Epithelial cell of esophagus (primary cell): ENCODE results near the gene CORO1C.

Source experiments
- DNase-seq: peaks from one replicate; pipeline ENCODE4 v3.0.0; 2010; ENCODE audit warnings: low read depth
- H3K4me3 ChIP-seq: 2 replicates; pipeline ENCODE4 v1.5.1; 2011; ENCODE audit warnings: mild to moderate bottlenecking, low read length, control low read depth
- CTCF ChIP-seq: IDR thresholded peaks from 2 replicates; pipeline ENCODE4 v1.5.1; 2011; ENCODE audit warnings: low read depth, mild to moderate bottlenecking, low read length, control low read depth, inconsistent platforms; ENCODE audit not compliant: insufficient read depth; ENCODE audit errors: missing control alignments

The CORO1C gene

GRCh38 chr12:108642269-108642870, 88.9 kb downstream of the CORO1C start:
- H3K4me3 ChIP-seq = no peak overlapping the region
- DNase-seq = no peak
- no peak for TF ChIP-seq CTCF

GRCh38 chr12:108641446-108642268, 89.7 kb downstream of the CORO1C start:
- no peak for DNase-seq
- no peak for TF ChIP-seq CTCF

GRCh38 chr12:108640802-108641445, 90.4 kb downstream of the CORO1C start:
- H3K4me3 ChIP-seq = no peak overlapping the region
- TF ChIP-seq CTCF = no peak
- DNase-seq = no peak

More at GRCh38 chr12:108641446-108642268, 89.7 kb downstream of the CORO1C start:
- no peak overlapping the region for H3K4me3 ChIP-seq

GRCh38 chr12:108638997-108639822, 92.1 kb downstream of the CORO1C start:
- DNase-seq = no peak
- no peak overlapping the region for H3K4me3 ChIP-seq
- TF ChIP-seq CTCF = no peak

DNA sequence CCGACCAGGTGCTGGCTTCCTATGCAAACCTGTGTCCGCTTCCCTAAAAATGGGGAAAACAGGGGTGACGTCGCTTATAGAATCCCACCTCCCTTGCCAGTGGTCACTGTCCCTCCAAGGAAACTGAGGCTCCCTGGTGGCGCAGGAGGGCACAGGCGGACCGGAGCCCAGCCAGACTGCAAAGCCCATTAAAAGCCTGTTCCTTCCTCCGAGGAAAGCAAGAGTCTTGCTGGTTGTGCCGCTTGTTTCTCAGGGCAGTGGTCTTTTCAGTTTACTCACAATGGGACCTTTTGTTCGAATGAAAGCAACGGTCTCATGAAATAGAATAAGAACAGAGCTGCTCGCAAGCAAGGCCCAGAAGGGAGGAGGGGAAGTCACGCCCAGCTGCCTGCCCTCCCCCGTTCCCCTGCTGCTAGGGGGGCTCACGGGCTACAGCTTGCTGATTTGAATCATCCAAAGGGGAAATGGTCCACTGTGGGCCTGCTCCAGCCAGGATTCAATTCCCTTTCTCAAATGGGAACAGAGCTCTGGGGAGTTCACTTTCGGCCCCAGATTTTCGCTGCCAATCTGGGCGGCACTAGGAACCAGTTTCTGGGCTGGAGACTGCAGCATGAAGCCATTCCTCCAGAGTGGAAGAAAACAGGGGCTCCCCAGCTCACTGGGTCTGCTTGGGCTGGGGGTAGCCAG, 93.0 kb downstream of the CORO1C start:
- no peak for TF ChIP-seq CTCF
- DNase-seq = no peak

More for the DNA sequence above, 93.0 kb downstream of the CORO1C start:
- H3K4me3 ChIP-seq = no peak overlapping the region
